ENCODE data around the gene PCCB. TPM values are rescaled to one million over a fixed set of nuclear protein-coding genes. Genes with fewer than 3 reads are reported as not detected.

PCCB gene
- total RNA-seq, 2 experiments from 2014 or later: 61.5 to 61.8 TPM

DNA sequence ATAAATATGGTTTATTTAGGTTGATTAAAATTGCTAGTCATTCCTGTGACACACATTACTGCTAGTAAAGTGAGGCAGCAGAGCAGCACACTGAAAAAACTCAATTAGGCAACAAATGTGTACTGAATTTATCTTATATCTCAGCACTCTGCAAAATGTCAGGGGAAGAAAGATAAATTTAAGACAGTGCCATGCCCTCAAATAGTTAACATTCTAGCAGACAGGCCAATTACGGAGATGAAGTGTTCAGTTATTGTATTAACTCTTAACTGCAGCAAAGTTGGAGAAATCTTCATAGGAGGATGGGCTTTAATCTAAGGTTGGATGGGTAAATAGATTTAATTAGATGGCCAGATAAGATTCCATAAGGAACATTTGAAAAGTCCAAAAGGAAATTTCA, 127.9 kb downstream of the PCCB start:
- no peak for DNase-seq
- no peak overlapping the region for H3K27ac Mint-ChIP-seq
- no peak overlapping the region for H3K4me3 Mint-ChIP-seq
- H3K36me3 Mint-ChIP-seq (ENCODE audit: low read depth): peaks cover 22% of the 10 kb centered on the region
- TF ChIP-seq CTCF (IDR thresholded peaks at IDR 0.05): no peak
- no peaks in the 10 kb centered on the region for H3K27me3 Mint-ChIP-seq
- no peaks in the 10 kb centered on the region for H3K4me1 Mint-ChIP-seq (ENCODE audit: low read depth)
- intact Hi-C loops (cut with micrococcal nuclease): no loop called here
- CTCF ChIA-PET: interaction anchor here (3.7 kb wide), 1 partner anchor 13 kb away, joined by 20 read pairs; no protein-coding TSS in a partner anchor
- ATAC-seq: no peak
- POLR2A ChIA-PET: no interaction called here
- H3K9me3 Mint-ChIP-seq: no peaks in the 10 kb centered on the region

Other genes starting within 250 kb of the PCCB start
- gene MSL2, start 54.0 kb upstream of the PCCB start, total RNA-seq: 10 to 100 TPM; 35.8 to 36.8 TPM